OCI-LY3 (cell line): ENCODE results near the gene PCNX2.

Experiments
- H2AFZ ChIP-seq: fragments of 200-600, 300-600 bp; shearing (Covaris generic); 2 replicates; pipeline ENCODE4 v1.6.0; 2014; ENCODE audit warnings: antibody characterized with exemption, low read depth, low read length
- H3K27ac ChIP-seq: fragments of 200-600, 300-600 bp; sonication (generic); 2 replicates; pipeline ENCODE4 v1.5.1; 2014; ENCODE audit warnings: mild to moderate bottlenecking, low read length, moderate library complexity, mixed read lengths
- H3K27me3 ChIP-seq: fragments of 200-600, 300-600 bp; sonication (generic); 2 replicates; pipeline ENCODE4 v1.6.1; 2014; ENCODE audit warnings: low read depth, low read length, mixed read lengths
- H3K36me3 ChIP-seq: fragments of 200-600, 300-600 bp; sonication (generic); replicated peaks from 2 replicates; pipeline ENCODE3; 2014; ENCODE audit warnings: low read depth, low read length, mixed read lengths
- H3K4me1 ChIP-seq: fragments of 300-600, 200-600 bp; sonication (generic); 2 replicates; pipeline ENCODE4 v1.6.1; 2014; ENCODE audit warnings: low read length, mixed read lengths
- H3K4me2 ChIP-seq: fragments of 200-600, 300-600 bp; sonication (generic); 2 replicates; pipeline ENCODE4 v1.6.1; 2014; ENCODE audit warnings: low read length, mixed read lengths
- H3K4me3 ChIP-seq: fragments of 300-600, 200-600 bp; sonication (generic); 2 replicates; pipeline ENCODE4 v1.5.1; 2014; ENCODE audit warnings: antibody characterized with exemption, mild to moderate bottlenecking, low read length, moderate library complexity
- H3K79me2 ChIP-seq: fragments of 300-600, 200-600 bp; shearing (Covaris generic); 2 replicates; pipeline ENCODE4 v1.6.1; 2014; ENCODE audit warnings: mild to moderate bottlenecking, low read length, mixed read lengths
- H3K9ac ChIP-seq: fragments of 300-600, 200-600 bp; shearing (Covaris generic); 2 replicates; pipeline ENCODE4 v1.6.0; 2014; ENCODE audit warnings: mild to moderate bottlenecking, low read length, moderate library complexity
- H3K9me3 ChIP-seq: fragments of 200-600, 300-600 bp; shearing (Covaris generic); 2 replicates; pipeline ENCODE4 v1.6.1; 2014; ENCODE audit warnings: low read length, mixed read lengths; ENCODE audit not compliant: insufficient read depth
- H4K20me1 ChIP-seq: fragments of 200-600, 300-600 bp; sonication (generic); 2 replicates; pipeline ENCODE4 v1.6.1; 2016; ENCODE audit warnings: low read length, mixed read lengths; ENCODE audit not compliant: insufficient read depth
- EZH2phosphoT487 ChIP-seq: fragments of 200-600 bp; shearing (Covaris generic); IDR thresholded peaks from 2 replicates; pipeline ENCODE4 v1.6.1; 2018; ENCODE audit warnings: antibody characterized with exemption, mixed run types, low read depth
- TF ChIP-seq, protein P1 (sequence below): fragments of 200-600, 300-600 bp; sonication (generic); IDR thresholded peaks from 2 replicates; pipeline ENCODE4 v1.5.1; 2014; ENCODE audit warnings: antibody characterized with exemption, low read length, low read depth

PCNX2 gene

DNA sequence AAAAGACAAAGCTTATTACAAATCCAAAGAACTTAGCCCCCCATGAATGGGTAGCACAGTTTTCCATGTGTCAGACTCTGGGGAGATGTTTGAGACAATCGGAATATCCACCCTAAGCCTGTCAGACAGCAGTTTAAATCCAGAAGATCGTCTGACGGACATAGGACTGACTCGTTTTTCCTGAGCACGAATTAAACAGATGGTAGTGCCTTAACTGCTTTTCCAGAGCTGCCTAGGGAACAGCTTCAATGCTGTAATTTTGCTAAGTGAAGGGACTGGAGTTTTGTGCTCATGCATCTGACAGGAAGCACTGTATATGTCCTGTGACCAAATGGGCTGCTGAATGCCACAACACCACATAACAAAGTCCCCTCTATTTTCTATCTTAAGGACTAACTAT is 48.6 kb downstream of the PCNX2 start:
- Histone ChIP-seq H3K79me2 (no peaks in the 10 kb centered on the region), H3K27ac (no peak overlapping the region), H3K4me3 (no peak overlapping the region), H3K36me3 (peaks cover 10% of the 10 kb centered on the region), H3K27me3 (no peaks in the 10 kb centered on the region), H3K4me2 (no peak overlapping the region), H3K9ac (no peak overlapping the region), H4K20me1 (no peaks in the 10 kb centered on the region), H3K4me1 (no peaks in the 10 kb centered on the region), H2AFZ (no peak overlapping the region), H3K9me3 (no peaks in the 10 kb centered on the region)
- TF ChIP-seq, protein P1, sequence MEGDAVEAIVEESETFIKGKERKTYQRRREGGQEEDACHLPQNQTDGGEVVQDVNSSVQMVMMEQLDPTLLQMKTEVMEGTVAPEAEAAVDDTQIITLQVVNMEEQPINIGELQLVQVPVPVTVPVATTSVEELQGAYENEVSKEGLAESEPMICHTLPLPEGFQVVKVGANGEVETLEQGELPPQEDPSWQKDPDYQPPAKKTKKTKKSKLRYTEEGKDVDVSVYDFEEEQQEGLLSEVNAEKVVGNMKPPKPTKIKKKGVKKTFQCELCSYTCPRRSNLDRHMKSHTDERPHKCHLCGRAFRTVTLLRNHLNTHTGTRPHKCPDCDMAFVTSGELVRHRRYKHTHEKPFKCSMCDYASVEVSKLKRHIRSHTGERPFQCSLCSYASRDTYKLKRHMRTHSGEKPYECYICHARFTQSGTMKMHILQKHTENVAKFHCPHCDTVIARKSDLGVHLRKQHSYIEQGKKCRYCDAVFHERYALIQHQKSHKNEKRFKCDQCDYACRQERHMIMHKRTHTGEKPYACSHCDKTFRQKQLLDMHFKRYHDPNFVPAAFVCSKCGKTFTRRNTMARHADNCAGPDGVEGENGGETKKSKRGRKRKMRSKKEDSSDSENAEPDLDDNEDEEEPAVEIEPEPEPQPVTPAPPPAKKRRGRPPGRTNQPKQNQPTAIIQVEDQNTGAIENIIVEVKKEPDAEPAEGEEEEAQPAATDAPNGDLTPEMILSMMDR = no peak
- no peak for TF ChIP-seq EZH2phosphoT487

DNA sequence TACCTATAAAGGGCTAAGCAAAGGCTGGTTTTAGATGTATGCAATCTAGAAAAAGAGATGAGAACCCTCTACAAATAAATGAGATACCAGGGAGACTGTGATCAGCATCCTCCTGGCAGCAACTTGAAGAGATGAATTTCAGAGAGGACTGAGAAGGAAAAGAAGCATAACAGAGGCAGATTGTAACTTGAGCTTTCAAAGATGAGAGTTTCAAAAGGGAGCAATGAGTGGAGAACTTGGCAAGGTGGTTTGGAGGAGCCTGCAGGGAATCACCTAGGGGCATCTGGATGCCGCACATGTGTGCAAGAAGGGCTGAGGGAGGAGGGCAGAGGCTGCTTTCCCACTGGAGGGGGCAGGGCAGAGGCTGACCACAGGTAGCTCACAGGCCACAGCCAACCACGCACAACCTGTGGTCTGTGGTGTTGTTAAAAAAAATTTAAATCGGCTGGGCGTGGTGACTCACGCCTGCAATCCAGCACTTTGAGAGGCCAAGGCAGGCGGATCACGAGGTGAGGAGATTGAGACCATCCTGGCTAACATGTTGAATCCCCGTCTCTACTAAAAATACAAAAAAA is 50.2 kb downstream of the PCNX2 start:
- no peak for TF ChIP-seq EZH2phosphoT487
- TF ChIP-seq, protein P1 = no peak
- no peak overlapping the region for H3K4me3 ChIP-seq
- H3K9me3 ChIP-seq = no peaks in the 10 kb centered on the region
- H3K36me3 ChIP-seq = peaks cover 9% of the 10 kb centered on the region
- no peaks in the 10 kb centered on the region for H4K20me1 ChIP-seq
- no peak overlapping the region for H3K9ac ChIP-seq
- H3K27ac ChIP-seq = no peak overlapping the region
- no peak overlapping the region for H3K4me2 ChIP-seq
- no peaks in the 10 kb centered on the region for H3K4me1 ChIP-seq
- no peak overlapping the region for H2AFZ ChIP-seq
- H3K27me3 ChIP-seq = no peaks in the 10 kb centered on the region
- no peaks in the 10 kb centered on the region for H3K79me2 ChIP-seq

DNA sequence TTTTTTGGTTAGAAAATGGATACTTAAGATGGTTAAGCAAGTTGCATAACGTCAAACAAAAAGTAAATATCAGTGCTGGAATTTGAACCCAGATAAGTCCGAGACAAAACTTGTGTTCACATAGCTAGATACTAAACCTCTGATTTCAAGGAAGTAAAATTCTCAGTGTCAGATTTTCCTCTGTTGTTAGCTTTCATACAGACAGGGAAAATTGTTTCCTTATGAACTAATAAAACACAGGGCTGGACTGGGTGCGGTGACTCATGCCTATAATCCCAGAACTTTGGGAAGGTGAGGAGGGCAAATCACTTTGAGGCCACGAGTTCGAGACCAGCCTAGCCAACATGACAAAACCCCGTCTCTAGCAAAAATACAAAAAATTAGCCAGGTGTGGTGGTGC is 51.3 kb downstream of the PCNX2 start:
- no peaks in the 10 kb centered on the region for H3K27me3 ChIP-seq
- no peaks in the 10 kb centered on the region for H3K79me2 ChIP-seq
- H4K20me1 ChIP-seq = no peaks in the 10 kb centered on the region
- no peaks in the 10 kb centered on the region for H3K9me3 ChIP-seq
- H3K4me2 ChIP-seq = no peak overlapping the region
- H3K36me3 ChIP-seq = peaks cover 1% of the 10 kb centered on the region
- no peak overlapping the region for H3K9ac ChIP-seq
- no peaks in the 10 kb centered on the region for H3K4me1 ChIP-seq
- no peak overlapping the region for H3K4me3 ChIP-seq
- TF ChIP-seq, protein P1 = no peak
- TF ChIP-seq EZH2phosphoT487 = no peak
- no peak overlapping the region for H2AFZ ChIP-seq
- no peak overlapping the region for H3K27ac ChIP-seq

DNA sequence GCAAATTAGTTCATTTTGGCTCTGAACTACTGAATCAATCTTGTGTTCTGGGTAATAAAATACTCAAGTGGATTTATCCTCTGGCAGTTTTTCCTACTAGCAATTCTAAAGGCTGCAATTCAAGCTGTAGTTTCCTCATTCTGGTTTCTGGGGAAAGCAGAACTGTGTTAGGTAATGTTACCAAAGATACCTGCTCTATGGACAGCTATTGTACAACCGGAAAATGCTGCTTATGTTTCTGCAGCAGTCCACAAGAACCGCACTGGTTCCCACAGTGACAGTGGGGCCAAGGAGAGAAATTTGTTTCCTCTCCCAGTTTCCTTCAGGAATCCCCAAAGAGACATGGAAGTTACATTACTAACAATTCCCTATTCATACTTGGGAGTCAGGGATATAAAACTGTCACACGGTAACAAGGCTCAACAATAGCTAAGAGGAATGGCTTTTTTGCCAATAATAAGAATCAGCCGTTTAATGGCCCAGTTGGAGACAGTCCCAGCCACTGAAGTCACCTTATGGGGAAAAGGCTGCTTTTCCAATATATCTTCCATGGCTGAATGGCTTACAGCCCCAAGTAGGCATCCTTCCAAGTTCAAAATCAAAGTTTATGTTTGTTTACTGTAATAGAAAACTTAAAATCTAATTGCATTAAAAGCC is 52.6 kb downstream of the PCNX2 start:
- Histone ChIP-seq H3K4me2 (no peak overlapping the region), H3K27me3 (no peaks in the 10 kb centered on the region), H3K9ac (no peak overlapping the region), H3K36me3 (no peaks in the 10 kb centered on the region), H3K4me1 (no peaks in the 10 kb centered on the region), H3K79me2 (no peaks in the 10 kb centered on the region), H3K9me3 (no peaks in the 10 kb centered on the region), H3K27ac (no peak overlapping the region), H2AFZ (no peak overlapping the region), H4K20me1 (no peaks in the 10 kb centered on the region), H3K4me3 (no peak overlapping the region)
- TF ChIP-seq EZH2phosphoT487 = no peak
- TF ChIP-seq, protein P1 = no peak
